ENCODE measurements around the gene LRFN3.
A peak's percentile ranks its signal among the peaks of the same experiment; 100 is the strongest.

The LRFN3 gene

DNA sequence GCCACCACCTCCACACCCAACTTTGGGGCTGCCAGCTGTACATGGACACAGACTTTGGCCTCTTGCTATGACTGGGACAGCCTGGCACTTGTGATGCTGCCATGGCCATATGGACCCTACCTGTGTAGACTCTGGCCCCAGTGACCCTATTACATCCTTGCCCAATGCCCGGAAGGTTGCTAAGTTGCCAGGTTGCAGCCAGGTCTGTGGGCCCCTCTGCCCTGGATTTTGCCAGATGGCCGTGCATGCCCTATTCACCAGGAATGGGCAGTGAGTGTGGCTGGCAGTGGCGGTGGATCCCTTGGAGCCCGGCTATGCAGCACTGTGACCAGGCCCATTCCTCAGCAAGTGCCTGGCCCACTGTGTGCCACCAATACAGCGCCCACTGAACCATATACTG, 49.9 kb downstream of the LRFN3 start:
- in situ Hi-C loops (cut with MboI; ENCODE audit: low pct_unique_long_range_greater_than_20kb, low sequenced_read_pairs, unreplicated experiment) = no loop called here
- TF ChIP-seq CTCF (IDR thresholded peaks at IDR 0.05; ENCODE audit: extremely low read depth, insufficient read depth, missing control alignments) = no peak
- no peak for DNase-seq (ENCODE audit: low spot score)

DNA sequence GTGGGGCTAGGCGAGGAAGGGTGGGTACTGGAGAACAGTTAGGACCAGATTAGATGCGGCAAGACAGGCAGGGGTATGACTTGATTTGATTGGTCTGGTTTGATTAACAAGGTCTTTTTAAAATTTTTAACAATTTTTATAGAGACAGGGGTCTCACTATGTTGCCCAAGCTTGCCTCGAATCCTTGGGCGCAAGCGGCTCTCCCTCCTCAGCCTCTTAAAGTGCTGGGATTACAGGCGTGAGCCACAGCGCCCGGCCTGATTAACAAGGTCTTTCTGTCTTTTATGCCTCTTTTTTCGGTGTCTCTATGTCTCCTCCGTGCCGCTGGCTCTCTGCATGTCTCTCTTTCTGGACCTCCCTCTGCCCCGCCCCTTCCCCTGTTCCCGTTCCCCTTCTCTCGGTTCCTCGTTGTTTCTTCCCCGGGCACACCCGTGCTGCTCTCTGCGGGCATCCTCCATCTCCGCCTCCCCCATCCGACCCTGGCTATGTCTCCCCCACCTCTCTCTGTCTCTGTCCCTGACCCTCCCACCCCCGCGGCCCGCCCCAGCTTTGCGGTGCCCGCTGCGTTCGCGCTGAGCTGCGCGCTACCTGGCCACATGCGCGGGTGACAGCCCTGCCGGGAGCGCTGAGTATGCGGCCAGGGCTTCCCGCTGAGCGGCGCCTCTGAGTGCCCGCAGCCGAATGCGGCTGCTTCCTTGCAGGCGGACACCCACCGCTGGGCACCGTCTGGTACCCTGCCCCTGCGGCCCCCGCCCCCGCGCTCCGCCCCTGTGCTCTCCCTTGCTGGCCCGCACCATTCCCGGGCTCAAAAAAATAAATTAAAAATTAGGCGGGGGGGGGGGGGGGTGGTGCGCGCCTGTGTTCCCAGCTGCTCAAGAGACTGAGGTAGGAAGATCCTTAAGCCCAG, 50.7 kb downstream of the LRFN3 start:
- DNase-seq (ENCODE audit: low spot score) = peak; percentile 57

GRCh38 chr19:35987571-35987896, 51.4 kb downstream of the LRFN3 start:
- peak; percentile 21 for TF ChIP-seq CTCF (IDR thresholded peaks at IDR 0.05; ENCODE audit: extremely low read depth, insufficient read depth, missing control alignments)
- no peak for DNase-seq (ENCODE audit: low spot score)
- in situ Hi-C loops (cut with MboI; ENCODE audit: low pct_unique_long_range_greater_than_20kb, low sequenced_read_pairs, unreplicated experiment) = no loop called here

More for the DNA sequence above, 50.7 kb downstream of the LRFN3 start:
- in situ Hi-C loops (cut with MboI; ENCODE audit: low pct_unique_long_range_greater_than_20kb, low sequenced_read_pairs, unreplicated experiment) = no loop called here
- TF ChIP-seq CTCF (IDR thresholded peaks at IDR 0.05; ENCODE audit: extremely low read depth, insufficient read depth, missing control alignments) = no peak

- TF ChIP-seq CTCF (IDR thresholded peaks at IDR 0.05; ENCODE audit: extremely low read depth, insufficient read depth, missing control alignments) = no peak
- no peak for DNase-seq (ENCODE audit: low spot score)
- in situ Hi-C loops (cut with MboI; ENCODE audit: low pct_unique_long_range_greater_than_20kb, low sequenced_read_pairs, unreplicated experiment) = no loop called here
Measured at GRCh38 chr19:35988824-35989223, 52.6 kb downstream of the LRFN3 start.

GRCh38 chr19:35990156-35990555, 54.0 kb downstream of the LRFN3 start:
- no peak for TF ChIP-seq CTCF (IDR thresholded peaks at IDR 0.05; ENCODE audit: extremely low read depth, insufficient read depth, missing control alignments)
- DNase-seq (ENCODE audit: low spot score) = no peak
- in situ Hi-C loops (cut with MboI; ENCODE audit: low pct_unique_long_range_greater_than_20kb, low sequenced_read_pairs, unreplicated experiment) = no loop called here

DNA sequence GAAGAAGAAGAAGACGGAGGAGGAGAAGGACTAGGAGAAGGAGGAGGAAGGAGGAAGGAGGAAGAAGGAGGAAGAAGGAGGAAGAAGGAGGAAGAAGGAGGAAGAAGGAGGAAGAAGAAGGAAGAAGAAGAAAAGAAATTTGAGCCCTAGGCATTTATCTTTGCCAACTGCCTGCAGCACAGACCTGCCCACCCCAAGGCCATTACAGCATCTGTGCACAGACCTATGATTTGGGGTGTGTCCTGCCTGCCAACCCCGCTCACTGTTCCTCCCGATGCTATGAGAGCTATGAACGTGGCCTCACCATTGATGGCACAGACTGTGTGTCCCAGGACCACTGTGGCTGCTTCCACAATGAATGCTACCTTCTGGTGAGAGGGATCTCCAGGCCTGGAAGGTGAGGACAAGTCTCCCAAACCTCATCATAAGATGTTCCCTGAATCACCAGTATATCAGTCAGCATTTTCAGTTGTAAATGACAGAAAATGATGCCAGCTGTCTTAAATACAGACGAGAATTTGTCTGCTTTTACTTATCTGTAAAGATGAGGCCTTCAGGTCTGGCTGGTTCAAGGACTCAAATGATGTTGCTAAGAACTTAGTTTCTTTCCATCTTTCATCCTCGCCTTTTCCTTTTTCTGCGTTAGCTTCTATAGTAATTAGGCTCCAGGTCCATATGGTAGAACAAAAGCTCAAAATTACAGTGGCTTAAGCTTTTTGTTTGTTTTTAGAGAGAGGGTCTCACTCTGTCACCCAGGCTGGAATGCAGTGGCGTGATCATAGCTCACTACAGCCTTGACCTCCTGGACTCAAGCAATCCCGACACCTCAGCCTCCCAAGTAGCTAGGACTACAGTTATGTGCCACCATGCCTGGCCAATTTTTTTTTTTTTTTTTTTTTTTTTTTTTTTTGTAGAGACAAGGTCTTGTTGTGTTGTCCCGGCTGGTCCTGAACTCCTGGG, 54.9 kb downstream of the LRFN3 start:
- TF ChIP-seq CTCF (IDR thresholded peaks at IDR 0.05; ENCODE audit: extremely low read depth, insufficient read depth, missing control alignments) = no peak
- in situ Hi-C loops (cut with MboI; ENCODE audit: low pct_unique_long_range_greater_than_20kb, low sequenced_read_pairs, unreplicated experiment) = no loop called here
- no peak for DNase-seq (ENCODE audit: low spot score)

Data from GM13977 (cell line).